ENCODE measurements around the gene AMBRA1.

The AMBRA1 gene

GRCh38 chr11:46603704-46604308, 10.0 kb upstream of the AMBRA1 start:
- no peak overlapping the region for H3K4me3 ChIP-seq (replicated peaks; ENCODE audit: low read depth, low read length)
- no peak for DNase-seq (ENCODE audit: low read depth)
- TF ChIP-seq CTCF (IDR thresholded peaks at IDR 0.05; ENCODE audit: low read length, missing control alignments): no peak

GRCh38 chr11:46601129-46601528, 7.3 kb upstream of the AMBRA1 start:
- no peak for DNase-seq (ENCODE audit: low read depth)
- H3K4me3 ChIP-seq (replicated peaks; ENCODE audit: low read depth, low read length): no peak overlapping the region
- no peak for TF ChIP-seq CTCF (IDR thresholded peaks at IDR 0.05; ENCODE audit: low read length, missing control alignments)

GRCh38 chr11:46600194-46600960, 6.6 kb upstream of the AMBRA1 start:
- no peak overlapping the region for H3K4me3 ChIP-seq (replicated peaks; ENCODE audit: low read depth, low read length)
- no peak for DNase-seq (ENCODE audit: low read depth)
- TF ChIP-seq CTCF (IDR thresholded peaks at IDR 0.05; ENCODE audit: low read length, missing control alignments): no peak

- no peak for TF ChIP-seq CTCF (IDR thresholded peaks at IDR 0.05; ENCODE audit: low read length, missing control alignments)
- H3K4me3 ChIP-seq (replicated peaks; ENCODE audit: low read depth, low read length): no peak overlapping the region
These were observed 5.7 kb upstream of the AMBRA1 start for GRCh38 chr11:46599340-46600193.

GRCh38 chr11:46597609-46598219, 3.9 kb upstream of the AMBRA1 start:
- H3K4me3 ChIP-seq (replicated peaks; ENCODE audit: low read depth, low read length): no peak overlapping the region
- no peak for TF ChIP-seq CTCF (IDR thresholded peaks at IDR 0.05; ENCODE audit: low read length, missing control alignments)
- peak; percentile 62 for DNase-seq (ENCODE audit: low read depth)

More at GRCh38 chr11:46599340-46600193, 5.7 kb upstream of the AMBRA1 start:
- no peak for DNase-seq (ENCODE audit: low read depth)

GRCh38 chr11:46597155-46597554, 3.3 kb upstream of the AMBRA1 start:
- no peak for TF ChIP-seq CTCF (IDR thresholded peaks at IDR 0.05; ENCODE audit: low read length, missing control alignments)
- no peak for DNase-seq (ENCODE audit: low read depth)
- no peak overlapping the region for H3K4me3 ChIP-seq (replicated peaks; ENCODE audit: low read depth, low read length)

Data from fibroblast of pulmonary artery (primary cell).